ENCODE measurements around the gene SPDYA.

SPDYA gene

DNA sequence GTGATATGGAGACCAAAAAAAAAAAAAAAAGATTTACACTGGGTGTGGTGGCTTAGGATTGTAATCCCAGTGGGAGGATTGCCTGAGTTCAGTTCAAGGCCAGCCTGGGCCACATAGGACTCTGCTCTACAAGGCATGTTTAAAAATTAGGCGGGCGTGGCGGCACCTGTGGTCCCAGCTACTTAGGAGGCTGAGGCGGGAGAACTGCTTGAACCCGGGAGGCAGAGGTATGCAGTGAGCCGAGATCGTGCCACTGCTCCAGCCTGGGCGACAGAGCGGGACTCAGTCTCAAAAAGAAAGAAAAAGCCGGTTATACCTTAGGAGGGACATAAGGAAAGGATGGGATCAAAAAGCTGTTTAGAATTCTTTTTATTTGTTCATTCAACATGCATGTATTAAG lies 707 bp upstream of the SPDYA start:
- TF ChIP-seq, protein P1, sequence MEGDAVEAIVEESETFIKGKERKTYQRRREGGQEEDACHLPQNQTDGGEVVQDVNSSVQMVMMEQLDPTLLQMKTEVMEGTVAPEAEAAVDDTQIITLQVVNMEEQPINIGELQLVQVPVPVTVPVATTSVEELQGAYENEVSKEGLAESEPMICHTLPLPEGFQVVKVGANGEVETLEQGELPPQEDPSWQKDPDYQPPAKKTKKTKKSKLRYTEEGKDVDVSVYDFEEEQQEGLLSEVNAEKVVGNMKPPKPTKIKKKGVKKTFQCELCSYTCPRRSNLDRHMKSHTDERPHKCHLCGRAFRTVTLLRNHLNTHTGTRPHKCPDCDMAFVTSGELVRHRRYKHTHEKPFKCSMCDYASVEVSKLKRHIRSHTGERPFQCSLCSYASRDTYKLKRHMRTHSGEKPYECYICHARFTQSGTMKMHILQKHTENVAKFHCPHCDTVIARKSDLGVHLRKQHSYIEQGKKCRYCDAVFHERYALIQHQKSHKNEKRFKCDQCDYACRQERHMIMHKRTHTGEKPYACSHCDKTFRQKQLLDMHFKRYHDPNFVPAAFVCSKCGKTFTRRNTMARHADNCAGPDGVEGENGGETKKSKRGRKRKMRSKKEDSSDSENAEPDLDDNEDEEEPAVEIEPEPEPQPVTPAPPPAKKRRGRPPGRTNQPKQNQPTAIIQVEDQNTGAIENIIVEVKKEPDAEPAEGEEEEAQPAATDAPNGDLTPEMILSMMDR (IDR thresholded peaks at IDR 0.05; ENCODE audit: low read length): no peak
- TF ChIP-seq EZH2phosphoT487 (IDR thresholded peaks at IDR 0.05; ENCODE audit: low read length) (no peak), EZH2 (optimal IDR thresholded peaks at IDR 0.05; ENCODE audit: low read depth, low read length) (no peak)
- no peaks in the 10 kb centered on the region for H3K79me2 ChIP-seq (ENCODE audit: low read length)
- DNase-seq: no peak
- no peaks in the 10 kb centered on the region for H3K36me3 ChIP-seq (replicated peaks; ENCODE audit: insufficient read depth, low read length)
- no peaks in the 10 kb centered on the region for H3K27me3 ChIP-seq (replicated peaks; ENCODE audit: insufficient read depth, low read length)
- peak overlapping the region; percentile 52; the same call in 1 of the 2 replicates for H3K4me2 ChIP-seq (ENCODE audit: low read depth, low read length)
- no peak overlapping the region for H3K9ac ChIP-seq (ENCODE audit: low read length)
- no peak overlapping the region for H3K27ac ChIP-seq (ENCODE audit: low read length)
- no peaks in the 10 kb centered on the region for H4K20me1 ChIP-seq (ENCODE audit: insufficient read depth, low read length)
- no peak overlapping the region for H2AFZ ChIP-seq (ENCODE audit: low read length)
- no peaks in the 10 kb centered on the region for H3K9me3 ChIP-seq (replicated peaks; ENCODE audit: insufficient read depth, low read length)
- H3F3A ChIP-seq (ENCODE audit: insufficient read depth, low read length): no peaks in the 10 kb centered on the region
- no peaks in the 10 kb centered on the region for H3K9me2 ChIP-seq (replicated peaks; ENCODE audit: insufficient read depth, low read length)
- 0 out of 2 replicates have a peak overlapping the region, but pooled peaks have one; percentile 17 for H3K4me3 ChIP-seq (ENCODE audit: low read length)
- no peaks in the 10 kb centered on the region for H3K4me1 ChIP-seq (ENCODE audit: low read length)

DNA sequence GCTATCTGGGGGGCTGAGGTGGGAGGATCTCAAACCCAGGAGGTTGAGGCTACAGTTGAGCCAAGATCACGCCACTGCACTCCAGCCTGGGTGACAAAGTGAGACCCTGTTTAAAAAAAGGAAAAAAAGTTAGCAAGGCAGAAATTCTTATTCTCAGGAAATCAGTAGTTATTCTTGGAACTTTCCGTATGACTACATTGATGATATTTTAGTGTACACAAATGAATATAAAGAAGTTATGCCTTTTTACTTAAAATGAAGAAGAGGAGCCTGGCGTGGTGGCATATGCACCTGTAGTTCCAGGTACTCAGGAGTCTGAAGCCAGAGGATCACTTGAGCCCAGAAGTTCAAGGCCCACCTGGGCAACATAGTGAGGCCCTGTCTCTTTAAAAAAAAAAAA lies 7.4 kb downstream of the SPDYA start:
- H3K9me3 ChIP-seq (replicated peaks; ENCODE audit: insufficient read depth, low read length): no peaks in the 10 kb centered on the region
- no peak overlapping the region for H3K9ac ChIP-seq (ENCODE audit: low read length)
- no peaks in the 10 kb centered on the region for H3K36me3 ChIP-seq (replicated peaks; ENCODE audit: insufficient read depth, low read length)
- DNase-seq: no peak
- no peak overlapping the region for H2AFZ ChIP-seq (ENCODE audit: low read length)
- H4K20me1 ChIP-seq (ENCODE audit: insufficient read depth, low read length): no peaks in the 10 kb centered on the region
- H3K4me3 ChIP-seq (ENCODE audit: low read length): no peak overlapping the region
- H3K79me2 ChIP-seq (ENCODE audit: low read length): no peaks in the 10 kb centered on the region
- no peak overlapping the region for H3K4me2 ChIP-seq (ENCODE audit: low read depth, low read length)
- H3K9me2 ChIP-seq (replicated peaks; ENCODE audit: insufficient read depth, low read length): no peaks in the 10 kb centered on the region
- TF ChIP-seq EZH2 (optimal IDR thresholded peaks at IDR 0.05; ENCODE audit: low read depth, low read length): no peak
- no peak for TF ChIP-seq EZH2phosphoT487 (IDR thresholded peaks at IDR 0.05; ENCODE audit: low read length)
- TF ChIP-seq, protein P1 (IDR thresholded peaks at IDR 0.05; ENCODE audit: low read length): no peak
- H3F3A ChIP-seq (ENCODE audit: insufficient read depth, low read length): no peaks in the 10 kb centered on the region
- no peaks in the 10 kb centered on the region for H3K4me1 ChIP-seq (ENCODE audit: low read length)
- H3K27ac ChIP-seq (ENCODE audit: low read length): no peak overlapping the region
- no peaks in the 10 kb centered on the region for H3K27me3 ChIP-seq (replicated peaks; ENCODE audit: insufficient read depth, low read length)

DNA sequence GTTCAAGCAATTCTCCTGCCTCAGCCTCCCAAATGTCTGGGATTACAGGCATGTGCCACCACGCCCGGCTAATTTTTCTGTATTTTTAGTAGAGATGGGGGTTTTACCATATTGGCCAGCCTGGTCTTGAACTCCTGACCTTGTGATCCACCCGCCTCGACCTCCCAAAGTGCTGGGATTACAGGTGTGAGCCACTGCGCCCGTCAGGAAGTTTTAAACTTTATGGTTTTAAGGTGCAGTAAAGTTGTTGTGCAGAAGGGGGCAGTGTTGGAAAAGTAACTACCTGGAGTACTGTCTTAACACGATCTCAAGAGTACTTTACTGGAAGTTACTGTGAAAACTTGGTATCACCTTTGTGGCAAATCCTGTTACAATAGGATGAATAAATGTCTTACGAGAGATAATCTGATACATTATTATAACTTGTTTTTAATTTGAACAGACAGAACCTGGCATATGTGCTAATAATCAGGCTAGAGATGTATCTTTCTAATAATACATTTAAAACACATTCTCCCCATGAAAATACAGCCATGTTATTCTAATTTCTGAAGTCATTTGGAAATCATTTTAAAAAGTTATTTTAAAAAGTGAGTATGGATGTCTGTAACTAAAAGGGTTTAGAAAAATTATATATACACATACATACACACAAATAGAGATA lies 10.8 kb downstream of the SPDYA start:
- Histone ChIP-seq H3K79me2 (ENCODE audit: low read length) (no peaks in the 10 kb centered on the region), H3K4me3 (ENCODE audit: low read length) (no peak overlapping the region), H3K4me1 (ENCODE audit: low read length) (no peaks in the 10 kb centered on the region), H3K36me3 (replicated peaks; ENCODE audit: insufficient read depth, low read length) (no peaks in the 10 kb centered on the region), H3K9ac (ENCODE audit: low read length) (no peak overlapping the region), H3K27ac (ENCODE audit: low read length) (no peak overlapping the region), H3K9me3 (replicated peaks; ENCODE audit: insufficient read depth, low read length) (no peaks in the 10 kb centered on the region), H3F3A (ENCODE audit: insufficient read depth, low read length) (no peaks in the 10 kb centered on the region), H3K4me2 (ENCODE audit: low read depth, low read length) (no peak overlapping the region), H4K20me1 (ENCODE audit: insufficient read depth, low read length) (no peaks in the 10 kb centered on the region), H3K9me2 (replicated peaks; ENCODE audit: insufficient read depth, low read length) (no peaks in the 10 kb centered on the region), H3K27me3 (replicated peaks; ENCODE audit: insufficient read depth, low read length) (no peaks in the 10 kb centered on the region), H2AFZ (ENCODE audit: low read length) (no peak overlapping the region)
- TF ChIP-seq EZH2phosphoT487 (IDR thresholded peaks at IDR 0.05; ENCODE audit: low read length): no peak
- TF ChIP-seq, protein P1 (IDR thresholded peaks at IDR 0.05; ENCODE audit: low read length): peak; percentile 57
- peak; percentile 65 for DNase-seq

Measured in MM.1S (cell line).